T-helper 1 cell treated with Interleukin-12 subunit alpha and Interleukin-12 subunit beta and Interleukin-4 antibody, amounts not matched to agents 30 ng/mL and 1 ng/mL, for 36 hours (primary cell): ENCODE measurements around the gene PECR. TPM values are rescaled to one million over a fixed set of nuclear protein-coding genes. Genes with fewer than 3 reads are reported as not detected.

Source experiments
- intact Hi-C: fragments of 100-400 bp; cut with micrococcal nuclease; formaldehyde crosslinking; loops from one replicate; pipeline ENCODE4 v1.15.1; 2024
- total RNA-seq: library from RNA; stranded (reverse); gene quantifications from 2 replicates; pipeline ENCODE4 v1.2.3, GENCODE V29; 2022

PECR gene
- total RNA-seq, 1 donor from 2014 or later, result 27.6 TPM

DNA sequence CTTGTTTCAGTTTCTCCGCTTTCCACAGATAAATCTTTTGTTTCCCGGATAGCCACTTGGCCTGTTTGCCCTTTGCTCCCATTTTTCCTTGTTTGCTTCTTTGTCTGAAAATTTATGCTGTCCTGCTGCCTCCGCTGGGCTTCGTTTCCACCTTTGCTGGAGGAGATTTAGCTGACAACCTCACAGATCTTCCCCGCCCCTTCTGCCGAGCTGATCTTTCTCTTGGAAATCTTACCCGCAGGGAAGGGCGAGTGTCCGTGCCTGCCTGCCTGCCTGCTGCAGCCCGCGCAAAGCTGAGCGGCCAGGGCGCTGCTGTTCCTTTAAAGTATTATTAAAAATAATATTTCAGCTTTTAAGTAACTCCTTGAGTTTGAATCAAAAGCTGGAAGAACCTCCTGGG, 26.2 kb upstream of the PECR start:
- intact Hi-C loops, result no loop called here

DNA sequence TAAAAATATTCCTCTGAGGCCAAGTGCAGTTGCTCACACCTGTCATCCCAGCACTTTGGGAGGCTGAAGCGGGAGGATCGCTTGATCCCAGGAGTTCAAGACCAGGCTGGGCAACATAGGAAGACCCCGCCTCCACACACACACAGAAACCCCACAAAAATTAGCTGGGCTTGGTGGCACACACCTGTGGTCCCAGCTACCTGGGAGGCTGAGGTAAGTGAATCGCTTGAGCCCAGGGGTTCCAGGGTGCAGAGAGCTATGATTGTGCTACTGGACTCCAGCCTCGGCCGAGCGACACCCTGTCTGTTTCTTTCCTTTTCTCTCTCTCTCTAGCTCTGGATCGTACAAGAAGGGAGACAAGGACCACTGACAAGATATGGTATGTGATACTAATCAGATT, 25.7 kb upstream of the PECR start:
- intact Hi-C loops, result no loop called here

DNA sequence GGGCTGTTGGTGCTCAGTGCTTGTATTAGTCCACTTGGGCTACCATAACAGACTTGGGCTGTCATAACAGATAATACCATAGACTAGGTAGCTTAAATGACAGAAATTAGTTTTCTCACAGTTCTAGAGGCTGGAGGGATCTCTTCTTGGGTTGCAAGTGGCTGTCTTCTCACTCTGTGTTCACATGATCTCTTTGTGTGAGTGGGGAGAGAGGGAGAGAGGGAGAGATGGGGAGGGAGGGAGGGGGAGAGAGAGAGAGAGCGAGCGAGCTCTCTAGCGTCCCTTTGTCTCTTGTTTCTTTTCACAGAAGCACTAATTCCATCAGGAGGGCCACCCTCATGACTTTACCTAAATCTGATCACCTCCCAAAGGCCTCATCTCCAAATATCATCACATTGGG, 23.1 kb upstream of the PECR start:
- intact Hi-C loops, result no loop called here

DNA sequence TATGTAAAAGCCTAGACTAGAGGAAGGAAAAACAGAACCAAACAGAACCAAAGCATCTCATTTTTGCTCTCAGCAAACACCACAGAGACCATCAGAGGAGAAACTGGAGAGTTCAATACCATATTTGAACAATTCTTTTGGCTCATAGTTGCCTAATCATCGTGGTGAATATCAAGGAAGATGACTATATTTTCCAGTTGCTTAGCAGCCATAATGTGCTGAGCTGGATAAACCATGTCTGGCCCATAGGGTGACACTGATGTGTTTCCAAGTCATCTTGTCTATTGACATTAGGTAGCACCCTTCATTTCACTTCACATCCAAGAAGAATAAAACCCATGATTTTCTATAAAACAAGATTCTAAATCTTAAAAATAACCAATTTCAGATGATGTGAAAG, 21.6 kb upstream of the PECR start:
- intact Hi-C loops, result no loop called here

DNA sequence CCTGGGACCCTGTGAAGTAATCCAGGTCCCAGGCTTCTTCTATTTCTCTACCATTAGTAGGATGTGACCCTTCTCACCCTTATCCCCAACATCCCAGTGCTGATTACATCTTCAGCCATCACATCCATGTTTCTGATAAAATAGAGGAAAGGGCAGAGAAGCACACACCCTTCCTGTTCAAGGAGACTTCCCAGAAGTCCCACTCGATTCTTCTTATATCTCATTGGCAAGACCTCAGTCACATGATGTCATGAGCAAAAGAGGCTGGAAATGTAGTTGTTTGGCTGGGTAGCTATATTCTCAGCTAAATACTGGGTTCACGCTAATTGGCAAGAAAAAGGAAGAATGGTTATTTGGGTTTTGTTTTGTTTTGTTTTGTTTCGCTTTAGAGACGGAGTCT, 19.5 kb upstream of the PECR start:
- intact Hi-C loops, result no loop called here

DNA sequence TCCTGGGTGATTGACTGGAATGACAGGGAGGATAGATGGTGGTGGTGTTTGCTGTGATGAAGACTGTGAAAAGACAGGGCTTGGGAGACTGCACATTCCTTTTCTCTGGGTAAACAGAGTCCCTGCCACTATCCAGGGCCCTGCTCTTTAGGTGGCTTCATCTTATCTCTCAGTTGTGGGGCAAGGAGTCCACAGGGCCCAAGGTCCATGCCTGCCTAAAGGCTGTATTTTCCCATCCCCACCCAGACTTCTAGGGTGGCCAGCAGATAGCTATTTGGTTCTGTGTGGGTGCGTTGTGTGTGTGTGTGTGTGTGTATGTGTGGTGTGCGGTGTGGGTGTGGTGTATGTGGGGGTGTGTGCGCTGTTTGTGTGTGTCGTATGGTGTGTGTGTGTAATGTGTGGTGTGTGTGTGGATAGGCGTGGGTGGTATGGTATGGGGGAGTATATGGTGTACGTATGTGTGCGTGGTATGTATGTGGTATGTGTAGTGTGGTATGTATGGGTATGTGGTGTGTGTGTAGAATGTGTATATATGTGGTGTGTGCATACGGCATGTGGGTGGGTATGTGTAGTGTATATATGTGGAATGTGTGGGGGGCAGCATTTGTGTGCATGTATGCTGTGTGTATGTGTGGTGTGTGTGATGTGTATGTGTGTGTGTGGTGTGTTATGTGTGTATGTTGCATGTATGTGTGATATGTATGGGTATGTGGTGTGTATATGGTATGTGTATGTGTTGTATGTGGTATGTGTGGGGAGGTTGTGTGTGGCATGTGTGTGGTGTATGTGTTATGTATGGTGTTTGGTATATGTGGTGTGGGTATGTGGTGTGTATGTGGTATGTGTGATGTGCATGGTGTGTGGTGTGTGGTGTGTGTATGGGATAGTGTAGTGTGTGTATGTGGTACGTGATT, 17.1 kb upstream of the PECR start:
- intact Hi-C loops, result no loop called here

DNA sequence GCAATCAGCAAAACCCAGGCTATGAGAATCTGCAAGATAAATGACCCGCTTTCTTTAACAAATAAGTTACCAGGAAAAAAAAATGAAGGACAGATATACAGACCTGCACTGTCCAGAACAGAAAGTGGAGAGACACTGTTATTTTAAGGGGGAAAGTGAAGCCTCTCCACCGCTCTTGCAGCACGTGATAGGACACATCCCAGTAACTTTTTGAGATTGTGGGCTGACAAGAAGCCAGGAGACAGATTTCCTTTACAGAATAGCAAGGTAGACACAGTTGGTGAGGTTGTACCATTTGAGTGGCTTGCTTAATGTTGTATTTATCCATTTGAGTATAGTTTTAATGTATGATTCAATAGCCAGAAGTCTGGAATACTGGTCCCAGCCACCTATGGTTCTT, 13.1 kb upstream of the PECR start:
- intact Hi-C loops, result no loop called here

DNA sequence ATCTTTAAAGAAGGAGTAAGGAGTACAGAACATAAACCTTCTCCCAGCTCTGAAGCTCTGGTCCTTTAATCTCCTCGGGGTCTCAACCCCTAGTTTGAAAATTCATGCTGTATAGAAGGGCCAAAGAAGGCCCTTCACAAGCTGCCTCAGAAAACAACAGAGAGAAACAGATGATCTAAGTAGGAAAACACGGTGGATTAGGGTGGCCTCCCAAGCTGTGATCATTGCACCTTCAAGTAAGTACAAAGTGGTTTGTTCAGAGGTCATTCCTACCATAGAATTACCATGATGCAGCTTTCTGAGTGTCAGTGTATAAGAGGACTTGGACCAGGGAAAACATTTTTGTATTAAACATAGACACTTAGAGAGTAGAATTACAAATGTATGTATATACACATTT, 11.0 kb upstream of the PECR start:
- intact Hi-C loops, result no loop called here

DNA sequence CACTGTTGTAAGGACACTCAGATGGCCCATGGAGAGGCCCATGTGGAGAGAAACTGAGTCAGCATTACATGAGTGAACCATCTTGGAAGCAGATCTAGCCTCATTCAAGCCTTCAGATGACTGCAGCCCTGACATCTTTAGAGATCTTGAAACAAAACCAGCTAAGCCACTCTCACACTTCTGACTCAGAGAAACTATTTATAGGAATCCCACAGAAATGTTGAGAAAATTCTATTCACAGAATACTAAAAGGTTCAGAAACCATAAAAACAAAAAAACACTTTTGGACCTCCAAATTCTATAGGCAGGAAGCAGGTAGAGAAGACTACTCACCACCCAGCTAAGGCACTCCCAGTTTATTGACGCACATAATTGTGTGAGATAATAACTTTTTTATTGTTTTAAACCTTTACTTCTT, 8.8 kb upstream of the PECR start:
- intact Hi-C loops, result no loop called here

DNA sequence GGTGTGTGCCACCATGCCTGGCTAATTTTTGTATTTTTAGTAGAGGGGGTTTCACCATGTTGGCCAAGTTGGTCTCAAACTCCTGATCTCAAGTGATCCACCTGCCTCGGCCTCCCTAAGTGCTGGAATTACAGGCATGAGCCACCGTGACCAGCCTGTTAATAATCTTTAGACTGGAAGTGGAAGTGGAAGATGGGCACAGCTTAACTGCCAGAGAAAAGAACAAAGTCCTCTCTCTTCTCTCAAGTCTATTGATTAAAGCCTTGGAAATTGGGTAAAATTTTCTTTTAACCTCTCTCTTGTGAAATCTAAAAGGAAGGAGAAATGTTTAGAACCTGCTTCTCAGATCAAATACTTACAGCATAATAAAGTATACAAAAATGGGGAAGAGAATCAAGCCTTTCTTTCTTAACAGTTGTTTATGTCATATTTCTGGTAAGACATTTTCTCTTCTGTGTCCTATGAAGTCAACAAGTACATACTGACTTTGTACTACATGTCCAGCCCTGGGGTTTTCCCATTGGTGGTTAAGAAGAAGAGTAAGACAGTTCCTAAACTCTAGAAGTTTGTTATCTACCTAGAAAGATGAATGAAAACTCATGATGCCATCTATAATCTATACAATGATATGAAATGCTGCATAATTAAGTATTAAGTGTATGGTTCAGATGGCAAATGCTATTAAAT, 4.7 kb upstream of the PECR start:
- intact Hi-C loops, result loop anchor here (10.0 kb wide), 1 partner anchor 772 kb away; the partner anchor contains the start of gene ATIC

DNA sequence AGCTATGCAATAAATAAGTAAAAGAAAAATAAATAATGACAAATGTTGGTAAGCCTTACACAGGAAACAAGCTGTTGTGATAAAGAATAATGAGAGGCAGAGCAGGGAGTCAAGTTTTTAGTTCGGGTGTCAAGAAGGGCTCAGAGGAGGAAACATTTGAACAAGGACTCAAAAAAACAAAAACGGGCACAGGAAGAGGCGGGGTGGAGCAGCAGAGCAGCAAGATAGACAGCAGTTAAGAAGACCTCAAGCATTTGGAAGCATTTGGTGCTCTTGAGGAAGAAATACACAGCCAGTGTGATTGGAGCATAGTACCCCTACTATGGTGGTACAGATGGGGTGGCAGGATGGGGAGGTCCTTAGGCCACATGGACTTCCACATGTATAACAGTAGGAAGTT, 2.9 kb upstream of the PECR start:
- intact Hi-C loops, result loop anchor here (1.0 to 10.0 kb wide), 2 partner anchors 9 to 770 kb away; partner anchors contain the start of gene ATIC

DNA sequence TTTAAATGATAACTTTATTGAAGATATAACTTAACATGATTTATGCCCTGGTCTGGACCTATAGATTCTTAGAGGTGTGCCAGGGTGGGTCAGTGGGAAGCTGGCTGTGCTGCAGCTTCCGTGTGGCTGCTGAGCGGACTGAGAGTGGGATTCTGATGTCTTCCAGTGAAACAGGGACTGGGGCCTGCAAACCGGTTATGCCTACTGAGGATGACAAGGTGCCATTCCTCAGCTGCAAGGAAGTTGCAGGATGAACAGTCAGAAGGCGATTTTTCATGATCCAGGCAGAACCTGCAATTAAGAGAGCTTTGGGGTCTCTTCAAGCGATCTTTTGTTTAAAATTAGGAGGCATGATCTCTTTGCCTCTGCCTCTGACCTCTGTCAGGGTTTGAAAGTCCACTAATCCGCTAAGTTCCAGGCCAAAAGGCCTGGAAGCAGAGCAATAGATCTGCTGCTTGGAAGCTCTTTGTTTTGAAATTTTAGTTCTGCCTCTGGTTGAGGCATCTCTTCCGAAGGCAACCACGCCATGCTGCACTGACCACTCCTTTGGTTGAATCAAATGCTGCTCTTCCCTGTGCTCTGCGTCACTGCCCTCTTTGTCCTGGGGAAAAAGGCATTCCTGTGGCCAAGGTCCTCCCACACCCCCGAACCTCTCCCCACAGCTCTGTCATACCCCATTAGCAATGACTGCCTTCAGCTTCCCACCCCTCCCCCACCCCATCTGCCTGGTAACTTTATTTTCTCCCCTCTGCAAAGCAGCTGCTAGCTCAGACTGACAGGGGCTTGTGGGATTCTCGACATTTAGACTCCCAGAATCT, 2.1 kb upstream of the PECR start:
- intact Hi-C loops, result loop anchor here (1.0 to 10.0 kb wide), 2 partner anchors 8 to 769 kb away; partner anchors contain the start of gene ATIC

DNA sequence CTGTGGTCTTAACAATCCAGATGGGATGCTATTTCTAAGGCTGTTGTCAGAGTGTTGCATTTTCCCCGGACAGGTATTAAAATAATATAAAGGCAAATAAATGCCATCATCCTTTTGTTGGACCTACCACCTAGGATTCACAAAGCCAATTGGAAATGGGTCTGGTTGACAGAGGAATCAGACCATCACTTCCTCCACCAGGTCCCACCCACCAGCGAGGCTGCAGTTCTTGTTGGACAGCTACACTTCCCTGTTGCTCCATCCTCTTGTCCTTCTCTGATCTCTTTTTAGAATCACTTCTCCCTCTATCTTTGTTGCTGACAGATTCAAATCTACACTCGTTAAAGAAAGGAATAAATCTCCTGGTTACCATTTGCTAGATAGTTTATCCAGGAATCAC, 1.2 kb upstream of the PECR start:
- intact Hi-C loops, result loop anchor here (10.0 kb wide), 1 partner anchor 768 kb away; the partner anchor contains the start of gene ATIC

DNA sequence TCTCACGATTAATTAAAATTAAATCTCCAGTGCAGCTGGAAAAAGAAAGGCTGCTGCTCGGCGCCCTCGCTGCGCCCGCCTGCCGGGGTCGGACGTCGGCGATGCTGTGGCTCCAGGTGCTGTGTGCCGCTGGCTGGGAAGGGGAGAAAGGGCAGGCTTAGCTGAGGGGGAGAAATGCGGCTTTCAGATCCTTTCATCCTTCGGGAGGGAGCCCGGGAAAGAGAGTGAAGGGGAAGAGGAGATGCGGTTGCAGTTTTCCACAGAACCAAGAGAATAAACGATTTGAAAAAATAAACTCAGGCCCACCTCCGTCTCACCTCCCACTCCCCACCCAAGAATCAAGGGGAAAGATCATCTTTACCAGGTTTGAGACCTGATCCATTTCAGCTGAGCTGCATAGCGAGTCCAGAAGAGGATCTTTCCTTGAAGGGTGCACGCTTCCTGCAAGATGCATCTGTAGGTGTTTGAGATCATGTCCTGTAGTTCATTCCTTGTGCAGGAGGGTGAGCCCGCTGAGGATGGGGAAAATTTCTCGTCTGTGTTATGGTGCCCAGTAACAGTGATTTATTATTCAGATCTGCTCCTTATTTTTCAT, 605 bp upstream of the PECR start:
- intact Hi-C loops, result loop anchor here (10.0 kb wide), 1 partner anchor 767 kb away; the partner anchor contains the start of gene ATIC

DNA sequence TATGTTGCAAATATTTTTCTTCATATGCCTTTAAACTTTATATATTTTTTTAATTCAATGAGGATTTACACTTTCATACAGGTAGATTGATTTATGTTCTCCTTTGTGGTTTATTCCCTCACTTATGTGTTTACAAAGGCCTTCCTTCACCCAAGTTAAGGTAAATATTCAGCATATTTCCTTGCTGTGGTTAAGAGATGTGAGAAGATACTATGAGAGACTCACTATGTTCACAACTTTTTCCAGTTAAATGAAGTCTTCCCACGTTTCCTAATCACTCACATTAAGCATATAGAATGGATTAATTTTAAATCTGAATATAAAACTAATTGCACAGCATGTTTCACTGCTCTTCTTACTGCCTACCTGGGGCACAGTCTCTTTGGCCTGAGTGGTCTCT, 597 bp downstream of the PECR start:
- intact Hi-C loops, result loop anchor here (1.0 to 10.0 kb wide), 8 partner anchors 23 to 1270 kb away; partner anchors contain the start of genes ATIC, SMARCAL1 and XRCC5

DNA sequence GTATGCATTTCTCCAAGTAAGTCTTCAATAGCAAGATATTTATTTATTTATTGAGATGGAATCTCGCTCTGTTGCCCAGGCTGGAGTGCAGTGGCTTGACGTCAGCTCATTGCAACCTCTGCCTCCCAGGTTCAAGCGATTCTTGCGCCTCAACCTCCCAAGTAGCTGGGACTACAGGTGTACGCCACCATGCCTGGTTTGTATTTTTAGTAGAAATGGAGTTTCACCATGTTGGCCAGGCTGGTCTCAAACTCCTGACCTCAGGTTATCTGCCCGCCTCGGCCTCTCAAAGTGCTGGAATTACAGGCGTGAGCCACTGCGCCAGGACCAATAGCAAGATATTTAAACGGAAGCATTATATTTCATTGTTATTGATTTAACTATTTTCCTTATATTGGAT, 1.6 kb downstream of the PECR start:
- intact Hi-C loops, result loop anchor here (2.0 to 10.0 kb wide), 2 partner anchors 765 to 1269 kb away; partner anchors contain the start of gene ATIC

DNA sequence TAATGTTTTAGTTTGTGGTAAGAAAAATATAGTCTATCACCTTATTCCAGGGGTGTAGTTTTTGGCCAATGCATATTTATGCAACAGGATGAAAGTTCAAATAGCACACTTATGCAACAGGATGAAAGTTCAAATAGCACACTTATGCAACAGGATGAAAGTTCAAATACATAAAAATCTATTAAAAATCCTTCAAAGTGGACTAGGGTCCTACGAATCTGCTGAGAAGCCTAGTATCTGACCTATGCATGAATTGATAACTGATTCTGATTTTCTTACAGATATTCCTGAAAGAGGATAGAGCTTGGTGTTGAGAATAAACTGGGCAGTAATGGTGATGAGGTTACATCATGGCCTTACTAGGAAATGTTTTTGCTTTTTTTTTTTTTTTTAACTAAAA, 2.8 kb downstream of the PECR start:
- intact Hi-C loops, result no loop called here

DNA sequence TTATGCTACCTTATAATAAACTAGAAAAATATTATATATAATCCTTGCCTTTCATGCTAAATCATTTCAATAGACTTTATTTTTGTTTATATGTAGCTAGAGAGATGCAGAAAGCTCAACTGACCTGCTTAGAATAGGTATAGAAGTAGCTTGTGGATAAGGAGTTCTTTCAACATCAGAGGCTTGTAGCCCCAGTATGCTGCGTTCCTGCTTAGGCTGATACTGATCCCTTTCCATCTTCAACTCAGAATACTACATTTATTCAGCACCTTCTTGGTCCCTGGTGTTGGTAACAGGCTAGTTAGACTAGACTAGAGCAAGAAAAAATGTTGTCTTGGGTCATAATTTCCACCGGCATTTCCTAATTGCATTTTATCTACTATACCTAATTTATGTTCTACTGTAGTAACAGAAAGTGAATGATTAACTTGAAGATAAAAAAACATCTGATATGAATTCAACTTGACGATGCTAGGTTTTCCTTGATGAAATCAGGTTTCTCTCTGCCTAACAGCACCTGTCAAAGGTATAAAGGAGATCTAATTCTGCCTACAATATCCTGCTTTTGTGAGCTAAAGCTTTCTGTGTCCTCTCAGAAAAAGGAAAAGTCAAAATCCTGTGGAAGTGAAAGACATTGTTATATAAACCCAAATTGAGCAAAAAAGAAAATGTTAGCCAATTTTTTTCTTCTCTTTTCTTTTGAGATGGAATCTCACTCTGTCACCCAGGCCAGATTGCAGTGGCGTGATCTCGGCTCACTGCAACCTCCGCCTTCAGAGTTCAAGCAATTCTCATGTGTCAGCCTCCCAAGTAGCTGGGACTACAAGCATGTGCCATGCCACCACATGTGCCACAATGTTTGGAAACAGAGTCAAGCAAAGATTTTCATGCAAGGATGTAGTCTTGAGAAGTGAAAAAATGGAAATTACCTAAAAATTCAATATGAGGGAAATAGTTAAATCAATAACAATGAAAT, 5.8 kb downstream of the PECR start:
- intact Hi-C loops, result loop anchor here (1.0 kb wide), 1 partner anchor 9 kb away; no protein-coding TSS in a partner anchor

DNA sequence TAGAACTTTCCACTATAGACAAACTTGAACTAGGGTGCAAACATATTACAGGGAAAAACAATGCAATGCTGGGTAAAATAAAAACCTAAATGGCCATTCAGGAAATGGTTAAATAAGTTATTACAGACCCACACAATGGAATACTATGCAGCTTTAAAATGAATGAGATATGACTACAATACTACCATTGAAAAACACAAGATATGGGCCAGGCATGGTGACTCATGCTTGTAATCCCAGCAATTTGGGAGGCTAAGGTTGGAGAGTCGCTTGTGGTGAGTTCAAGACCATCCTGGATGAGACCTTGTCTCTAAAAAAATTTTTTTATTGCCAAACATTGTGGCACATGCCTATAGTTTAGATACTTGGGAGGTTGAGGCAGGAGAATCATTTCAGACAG, 6.8 kb downstream of the PECR start:
- intact Hi-C loops, result loop anchor here (1.0 kb wide), 1 partner anchor 10 kb away; no protein-coding TSS in a partner anchor

DNA sequence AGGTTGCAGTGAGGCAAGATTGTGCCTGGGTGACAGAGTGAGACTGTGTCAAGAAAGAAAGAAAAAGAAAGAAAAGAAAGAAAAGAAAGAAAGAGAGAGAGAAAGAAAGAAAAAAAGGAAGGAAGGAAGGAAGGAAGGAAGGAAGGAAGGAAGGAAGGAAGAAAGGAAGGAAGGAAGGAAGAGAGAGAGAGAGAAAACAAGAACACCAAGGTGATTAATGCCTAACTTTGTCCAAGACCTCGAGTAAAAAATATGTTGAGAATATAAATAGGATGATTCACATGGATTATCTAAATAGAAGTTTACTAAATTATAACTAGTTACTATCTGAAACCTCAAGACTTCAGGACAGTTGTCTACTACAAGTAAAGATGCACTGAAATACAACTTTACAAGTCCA, 7.2 kb downstream of the PECR start:
- intact Hi-C loops, result no loop called here
